ENCODE measurements around the gene RBM23.
"Not testable (repeated sequence)": the region's sequence is repeated elsewhere in the genome, so short reads cannot be mapped to it uniquely, and the experiment has no call there.

RBM23 gene

GRCh38 chr14:22915886-22916521, 2.9 kb downstream of the RBM23 start:
- no peak for DNase-seq

- DNase-seq = not testable (repeated sequence)
These were observed 4.1 kb downstream of the RBM23 start for GRCh38 chr14:22914836-22915235.

- DNase-seq = no peak
These were observed 8.0 kb downstream of the RBM23 start for GRCh38 chr14:22910916-22911315.

- DNase-seq = no peak
These were observed 10.3 kb downstream of the RBM23 start for GRCh38 chr14:22908601-22909000.

GRCh38 chr14:22907429-22907828, 11.5 kb downstream of the RBM23 start:
- no peak for DNase-seq

- no peak for DNase-seq
These were observed 12.9 kb downstream of the RBM23 start for GRCh38 chr14:22906073-22906472.

- DNase-seq = no peak
These were observed 13.3 kb downstream of the RBM23 start for GRCh38 chr14:22905627-22906026.

GRCh38 chr14:22903742-22904087, 15.2 kb downstream of the RBM23 start:
- DNase-seq = no peak

GRCh38 chr14:22901799-22902198, 17.1 kb downstream of the RBM23 start:
- DNase-seq = no peak

- peak in 2 of 4 experiments; percentile 26 to 66 for DNase-seq
These were observed 18.7 kb downstream of the RBM23 start for GRCh38 chr14:22900081-22900799.

- DNase-seq = no peak
These were observed 20.5 kb downstream of the RBM23 start for GRCh38 chr14:22898302-22899090.

GRCh38 chr14:22897357-22897756, 21.6 kb downstream of the RBM23 start:
- no peak for DNase-seq

- DNase-seq = no peak
These were observed 22.2 kb downstream of the RBM23 start for GRCh38 chr14:22896760-22897159.

GRCh38 chr14:22896356-22896755, 22.6 kb downstream of the RBM23 start:
- DNase-seq = no peak

- DNase-seq = no peak
These were observed 23.5 kb downstream of the RBM23 start for GRCh38 chr14:22895402-22895801.

- DNase-seq = no peak
These were observed 25.2 kb downstream of the RBM23 start for GRCh38 chr14:22893706-22894105.

GRCh38 chr14:22892488-22892887, 26.5 kb downstream of the RBM23 start:
- no peak for DNase-seq

GRCh38 chr14:22890416-22890815, 28.5 kb downstream of the RBM23 start:
- DNase-seq = no peak

GRCh38 chr14:22888662-22889061, 30.3 kb downstream of the RBM23 start:
- DNase-seq = no peak

- peak in 3 of 4 experiments; percentile 13 to 24 (median 22) for DNase-seq
These were observed 31.0 kb downstream of the RBM23 start for GRCh38 chr14:22887990-22888378.

GRCh38 chr14:22887260-22887989, 31.5 kb downstream of the RBM23 start:
- DNase-seq = no peak

GRCh38 chr14:22886500-22887259, 32.3 kb downstream of the RBM23 start:
- DNase-seq = peak in 3 of 4 experiments; percentile 46 to 68 (median 51)
